ENCODE measurements around the gene PCNX3.

Gene PCNX3

DNA sequence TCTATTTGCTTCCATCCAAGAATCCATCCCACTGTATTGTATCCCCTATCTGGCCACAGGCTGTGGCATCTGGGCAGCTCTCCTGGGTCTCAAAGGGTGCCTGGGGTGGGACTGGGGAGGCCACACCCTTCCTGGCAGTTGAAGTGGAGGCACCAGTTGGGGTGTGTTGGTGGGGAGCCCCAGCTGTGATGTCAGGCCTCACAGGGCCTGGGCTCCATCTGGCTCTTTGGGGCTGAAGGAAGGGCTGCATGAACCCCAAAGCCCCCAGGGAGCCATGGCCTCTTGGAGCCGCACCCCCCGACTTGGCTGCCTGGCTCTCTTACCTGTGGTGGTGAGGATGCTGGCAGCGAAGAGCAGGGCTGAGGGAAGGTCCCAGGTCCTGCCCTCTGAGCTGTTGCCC lies 20.4 kb upstream of the PCNX3 start:
- H3K27ac ChIP-seq (ENCODE audit: low read depth, low read length): no peak overlapping the region
- H2BK5ac ChIP-seq (ENCODE audit: low read length): no peak overlapping the region
- no peaks in the 10 kb centered on the region for H3K4me1 ChIP-seq (ENCODE audit: control insufficient read depth, low read depth, low read length)
- peaks cover 4% of the 10 kb centered on the region for H3K27me3 ChIP-seq (ENCODE audit: insufficient read depth, low read length, poor library complexity)
- WGBS (ENCODE audit: extremely low coverage, insufficient coverage, low lambda C conversion rate): no CpG with 5 or more reads among the region's 3 CpGs
- no peaks in the 10 kb centered on the region for H3K36me3 ChIP-seq (ENCODE audit: control insufficient read depth, insufficient read depth, low read length)
- no peak overlapping the region for H2BK120ac ChIP-seq (ENCODE audit: low read depth, low read length)
- no peak overlapping the region for H2AK5ac ChIP-seq (ENCODE audit: low read length)
- no peaks in the 10 kb centered on the region for H3K79me1 ChIP-seq (ENCODE audit: low read length)
- H3K9ac ChIP-seq (ENCODE audit: low read length): no peak overlapping the region
- H3K79me2 ChIP-seq (ENCODE audit: control insufficient read depth, insufficient read depth, low read length): no peaks in the 10 kb centered on the region
- H3K4ac ChIP-seq (ENCODE audit: low read depth, low read length): no peak overlapping the region
- H4K8ac ChIP-seq (ENCODE audit: low read depth, low read length): no peak overlapping the region
- H4K5ac ChIP-seq (ENCODE audit: low read length): no peak overlapping the region
- H3K23ac ChIP-seq (ENCODE audit: low read length): no peak overlapping the region
- H3K18ac ChIP-seq (ENCODE audit: low read length): no peak overlapping the region
- no peak overlapping the region for H2BK15ac ChIP-seq (replicated peaks; ENCODE audit: low read depth)
- H3K56ac ChIP-seq (ENCODE audit: low read length): no peak overlapping the region
- H3K4me3 ChIP-seq (ENCODE audit: low read length): no peak overlapping the region
- no peak for DNase-seq
- no peak overlapping the region for H3K4me2 ChIP-seq (ENCODE audit: low read length)

- H2BK120ac ChIP-seq (ENCODE audit: low read depth, low read length): no peak within 1 kb of the TSS
- H4K8ac ChIP-seq (ENCODE audit: low read depth, low read length): no peak within 1 kb of the TSS
- H3K36me3 ChIP-seq (ENCODE audit: control insufficient read depth, insufficient read depth, low read length): no peaks in the 10 kb centered on the region
- no peaks in the 10 kb centered on the region for H3K79me2 ChIP-seq (ENCODE audit: control insufficient read depth, insufficient read depth, low read length)
- H3K18ac ChIP-seq (ENCODE audit: low read length): no peak within 1 kb of the TSS
- no peak within 1 kb of the TSS for H3K27ac ChIP-seq (ENCODE audit: low read depth, low read length)
- no CpG with 5 or more reads among the region's 12 CpGs for WGBS (ENCODE audit: extremely low coverage, insufficient coverage, low lambda C conversion rate)
- DNase-seq: no peak
- peaks cover 4% of the 10 kb centered on the region for H3K27me3 ChIP-seq (ENCODE audit: insufficient read depth, low read length, poor library complexity)
- no peaks in the 10 kb centered on the region for H3K79me1 ChIP-seq (ENCODE audit: low read length)
- H4K5ac ChIP-seq (ENCODE audit: low read length): no peak within 1 kb of the TSS
- H3K4ac ChIP-seq (ENCODE audit: low read depth, low read length): no peak within 1 kb of the TSS
- no peak within 1 kb of the TSS for H3K23ac ChIP-seq (ENCODE audit: low read length)
- no peak within 1 kb of the TSS for H2BK5ac ChIP-seq (ENCODE audit: low read length)
- no peaks in the 10 kb centered on the region for H3K4me1 ChIP-seq (ENCODE audit: control insufficient read depth, low read depth, low read length)
- H3K4me2 ChIP-seq (ENCODE audit: low read length): no peak within 1 kb of the TSS
- no peak within 1 kb of the TSS for H2AK5ac ChIP-seq (ENCODE audit: low read length)
- no peak within 1 kb of the TSS for H3K4me3 ChIP-seq (ENCODE audit: low read length)
- H2BK15ac ChIP-seq (replicated peaks; ENCODE audit: low read depth): no peak within 1 kb of the TSS
- no peak within 1 kb of the TSS for H3K56ac ChIP-seq (ENCODE audit: low read length)
- no peak within 1 kb of the TSS for H3K9ac ChIP-seq (ENCODE audit: low read length)
These were observed 19.9 kb upstream of the PCNX3 start, which contains the start of gene KCNK7 for GRCh38 chr11:65595543-65596281. KCNK7 (minus strand) TSS chr11:65595800; CDS start chr11:65595772, 28 bp downstream.

DNA sequence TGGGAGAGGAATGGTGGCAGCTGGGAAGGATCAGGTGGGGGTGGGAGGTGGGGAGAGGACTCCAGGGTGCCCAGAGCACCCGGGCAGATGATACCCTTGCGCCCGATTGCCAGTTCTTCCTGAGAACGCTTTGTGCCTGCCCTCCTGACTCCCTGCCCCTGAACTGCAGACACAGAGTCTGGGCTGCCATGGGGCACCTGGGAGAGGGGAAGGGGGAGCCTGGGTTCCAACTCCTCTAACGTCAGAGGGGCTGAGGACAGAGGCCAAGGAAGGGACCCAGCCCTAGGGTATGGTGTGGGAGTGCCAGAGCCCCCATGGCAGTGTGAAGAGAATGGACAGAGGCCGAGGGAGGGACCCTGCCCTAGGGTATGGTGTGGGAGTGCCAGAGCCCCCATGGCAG lies 19.1 kb upstream of the PCNX3 start:
- H3K4ac ChIP-seq (ENCODE audit: low read depth, low read length): no peak overlapping the region
- no peak overlapping the region for H2BK120ac ChIP-seq (ENCODE audit: low read depth, low read length)

GRCh38 chr11:65598258-65598699 lies 17.3 kb upstream of the PCNX3 start:
- Histone ChIP-seq H2AK5ac (ENCODE audit: low read length) (no peak overlapping the region), H3K79me1 (ENCODE audit: low read length) (no peaks in the 10 kb centered on the region), H3K27me3 (ENCODE audit: insufficient read depth, low read length, poor library complexity) (no peaks in the 10 kb centered on the region), H3K23ac (ENCODE audit: low read length) (no peak overlapping the region), H3K18ac (ENCODE audit: low read length) (no peak overlapping the region), H2BK5ac (ENCODE audit: low read length) (no peak overlapping the region), H3K4me2 (ENCODE audit: low read length) (no peak overlapping the region), H3K4ac (ENCODE audit: low read depth, low read length) (no peak overlapping the region), H3K27ac (ENCODE audit: low read depth, low read length) (no peak overlapping the region), H4K5ac (ENCODE audit: low read length) (no peak overlapping the region), H3K4me3 (ENCODE audit: low read length) (no peak overlapping the region), H3K56ac (ENCODE audit: low read length) (no peak overlapping the region), H3K79me2 (ENCODE audit: control insufficient read depth, insufficient read depth, low read length) (no peaks in the 10 kb centered on the region), H3K9ac (ENCODE audit: low read length) (no peak overlapping the region), H3K4me1 (ENCODE audit: control insufficient read depth, low read depth, low read length) (no peaks in the 10 kb centered on the region), H3K36me3 (ENCODE audit: control insufficient read depth, insufficient read depth, low read length) (no peaks in the 10 kb centered on the region), H2BK15ac (replicated peaks; ENCODE audit: low read depth) (no peak overlapping the region), H2BK120ac (ENCODE audit: low read depth, low read length) (no peak overlapping the region), H4K8ac (ENCODE audit: low read depth, low read length) (no peak overlapping the region)
- DNase-seq: no peak
- WGBS (ENCODE audit: extremely low coverage, insufficient coverage, low lambda C conversion rate): no CpG with 5 or more reads among the region's 16 CpGs

More for the DNA sequence above, 19.1 kb upstream of the PCNX3 start:
- no CpG with 5 or more reads among the region's 6 CpGs for WGBS (ENCODE audit: extremely low coverage, insufficient coverage, low lambda C conversion rate)
- no peaks in the 10 kb centered on the region for H3K79me2 ChIP-seq (ENCODE audit: control insufficient read depth, insufficient read depth, low read length)
- no peak overlapping the region for H4K8ac ChIP-seq (ENCODE audit: low read depth, low read length)
- peaks cover 4% of the 10 kb centered on the region for H3K27me3 ChIP-seq (ENCODE audit: insufficient read depth, low read length, poor library complexity)
- no peak overlapping the region for H3K23ac ChIP-seq (ENCODE audit: low read length)
- H3K9ac ChIP-seq (ENCODE audit: low read length): no peak overlapping the region
- no peak overlapping the region for H2BK5ac ChIP-seq (ENCODE audit: low read length)
- no peak overlapping the region for H2BK15ac ChIP-seq (replicated peaks; ENCODE audit: low read depth)
- no peak overlapping the region for H2AK5ac ChIP-seq (ENCODE audit: low read length)
- H3K18ac ChIP-seq (ENCODE audit: low read length): no peak overlapping the region
- H3K4me1 ChIP-seq (ENCODE audit: control insufficient read depth, low read depth, low read length): no peaks in the 10 kb centered on the region
- H3K56ac ChIP-seq (ENCODE audit: low read length): no peak overlapping the region
- H3K27ac ChIP-seq (ENCODE audit: low read depth, low read length): no peak overlapping the region
- no peak overlapping the region for H4K5ac ChIP-seq (ENCODE audit: low read length)
- H3K36me3 ChIP-seq (ENCODE audit: control insufficient read depth, insufficient read depth, low read length): no peaks in the 10 kb centered on the region
- DNase-seq: no peak
- H3K4me2 ChIP-seq (ENCODE audit: low read length): no peak overlapping the region
- H3K4me3 ChIP-seq (ENCODE audit: low read length): no peak overlapping the region
- H3K79me1 ChIP-seq (ENCODE audit: low read length): no peaks in the 10 kb centered on the region

GRCh38 chr11:65599216-65599954 lies 16.2 kb upstream of the PCNX3 start:
- Histone ChIP-seq H3K4me1 (ENCODE audit: control insufficient read depth, low read depth, low read length) (no peaks in the 10 kb centered on the region), H3K27ac (ENCODE audit: low read depth, low read length) (no peak overlapping the region), H4K8ac (ENCODE audit: low read depth, low read length) (no peak overlapping the region), H4K5ac (ENCODE audit: low read length) (no peak overlapping the region), H3K9ac (ENCODE audit: low read length) (no peak overlapping the region), H2BK15ac (replicated peaks; ENCODE audit: low read depth) (no peak overlapping the region), H2AK5ac (ENCODE audit: low read length) (no peak overlapping the region), H3K79me2 (ENCODE audit: control insufficient read depth, insufficient read depth, low read length) (no peaks in the 10 kb centered on the region), H3K4ac (ENCODE audit: low read depth, low read length) (no peak overlapping the region), H2BK5ac (ENCODE audit: low read length) (no peak overlapping the region), H3K56ac (ENCODE audit: low read length) (no peak overlapping the region), H3K27me3 (ENCODE audit: insufficient read depth, low read length, poor library complexity) (no peaks in the 10 kb centered on the region), H2BK120ac (ENCODE audit: low read depth, low read length) (no peak overlapping the region), H3K4me3 (ENCODE audit: low read length) (no peak overlapping the region), H3K36me3 (ENCODE audit: control insufficient read depth, insufficient read depth, low read length) (no peaks in the 10 kb centered on the region), H3K4me2 (ENCODE audit: low read length) (no peak overlapping the region), H3K79me1 (ENCODE audit: low read length) (no peaks in the 10 kb centered on the region), H3K18ac (ENCODE audit: low read length) (no peak overlapping the region), H3K23ac (ENCODE audit: low read length) (no peak overlapping the region)
- no CpG with 5 or more reads among the region's 49 CpGs for WGBS (ENCODE audit: extremely low coverage, insufficient coverage, low lambda C conversion rate)
- no peak for DNase-seq
